GM21360 (cell line): ENCODE data around the gene KCNS1.
"Not testable (repeated sequence)": the region's sequence is repeated elsewhere in the genome, so short reads cannot be mapped to it uniquely, and the experiment has no call there.

ENCODE experiments used
- ATAC-seq: cut with Tn5 transposase; IDR thresholded peaks from one replicate; pipeline ENCODE4 v1.9.1; 2021; ENCODE audit warnings: mild to moderate bottlenecking, moderate library complexity; ENCODE audit not compliant: unreplicated experiment

Gene KCNS1

DNA sequence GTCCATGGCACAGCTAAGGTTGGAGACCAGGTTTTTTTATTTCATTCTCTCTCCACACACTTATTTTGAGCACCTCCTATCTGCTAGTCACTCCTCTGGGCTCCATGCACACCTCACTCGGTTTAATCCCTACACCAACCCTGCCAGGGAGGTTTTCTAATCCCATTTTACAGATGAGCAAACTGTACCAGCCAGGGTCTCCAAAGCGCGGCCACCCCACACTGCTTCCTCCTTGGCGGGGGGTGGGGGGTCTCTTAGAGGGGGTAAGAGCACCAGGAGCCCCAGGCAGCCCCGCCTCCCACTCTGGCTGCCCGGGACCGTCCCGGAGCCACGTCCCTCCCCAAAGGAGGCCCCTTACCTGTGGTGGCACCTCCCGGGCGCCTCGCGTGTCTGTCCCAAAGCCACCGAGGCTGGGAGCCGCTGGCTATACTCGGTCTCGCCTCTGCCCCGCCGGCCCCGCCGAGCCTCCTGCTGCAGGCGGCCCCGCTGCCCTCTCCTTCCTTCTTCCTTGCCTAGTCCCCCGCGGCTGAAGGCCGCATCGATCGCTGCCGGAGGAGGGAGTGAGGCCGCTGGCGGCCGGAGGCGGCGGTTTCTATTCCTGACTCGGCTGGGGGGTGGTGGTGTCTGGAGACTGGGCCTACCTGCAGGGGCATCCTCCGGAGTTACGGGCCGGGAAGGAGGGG lies at the start of gene KCNS1:
TSS of gene KCNS1 (minus strand) at position 565 of the 683 bp plus-strand sequence. CDS start 1,891 bp downstream, outside the sequence.
- ATAC-seq = no peak

DNA sequence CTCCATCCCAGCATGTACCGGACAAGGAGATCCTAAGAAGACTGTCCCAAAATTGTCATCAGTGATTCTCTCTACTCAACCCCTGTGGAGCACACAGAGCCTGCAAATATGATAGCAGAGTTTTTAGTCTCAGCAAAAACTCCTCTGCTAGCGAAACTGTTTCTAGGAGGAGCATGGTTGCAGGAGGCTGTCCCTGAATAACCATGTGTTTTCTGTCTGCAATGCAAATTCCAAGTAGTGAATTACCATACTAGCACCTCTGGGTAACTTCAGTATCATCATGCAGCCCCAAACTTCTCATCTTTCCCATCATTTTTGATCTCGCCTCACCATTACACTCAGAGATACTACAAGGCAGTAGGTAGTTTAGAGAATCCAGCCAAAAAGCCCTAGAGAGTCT lies 48.1 kb upstream of the KCNS1 start:
- no peak for ATAC-seq

GRCh38 chr20:45140836-45141235 lies 39.9 kb upstream of the KCNS1 start:
- no peak for ATAC-seq

DNA sequence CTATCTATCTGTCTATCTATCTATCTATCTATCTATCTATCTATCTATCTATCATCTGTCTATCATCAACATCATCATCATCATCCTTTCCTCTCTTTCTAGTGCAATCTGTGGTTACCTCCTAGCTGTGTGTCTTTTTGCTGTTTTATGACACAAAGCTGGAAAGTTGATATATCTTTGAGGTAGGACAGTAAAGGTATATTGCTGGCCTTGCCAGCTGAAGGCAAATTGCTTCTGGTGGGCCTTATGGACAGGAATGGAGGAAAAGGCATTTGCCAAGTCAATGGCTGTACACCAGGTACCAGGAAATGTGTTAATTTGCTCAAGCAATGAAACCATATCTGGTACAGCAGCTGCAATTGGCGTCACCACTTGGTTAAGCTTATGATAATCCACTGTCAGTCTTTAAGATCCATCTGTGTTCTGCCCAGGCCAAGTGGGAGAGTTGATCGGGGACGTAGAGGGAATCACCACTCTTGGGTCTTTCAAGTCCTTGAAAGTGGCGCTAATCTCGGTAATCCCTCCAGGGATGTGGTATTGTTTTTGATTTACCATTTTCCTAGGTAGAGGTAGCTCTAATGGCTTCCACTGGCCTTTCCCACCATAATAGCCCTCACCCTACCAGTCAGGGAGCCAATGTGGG lies 38.9 kb upstream of the KCNS1 start:
- not testable (repeated sequence) for ATAC-seq

DNA sequence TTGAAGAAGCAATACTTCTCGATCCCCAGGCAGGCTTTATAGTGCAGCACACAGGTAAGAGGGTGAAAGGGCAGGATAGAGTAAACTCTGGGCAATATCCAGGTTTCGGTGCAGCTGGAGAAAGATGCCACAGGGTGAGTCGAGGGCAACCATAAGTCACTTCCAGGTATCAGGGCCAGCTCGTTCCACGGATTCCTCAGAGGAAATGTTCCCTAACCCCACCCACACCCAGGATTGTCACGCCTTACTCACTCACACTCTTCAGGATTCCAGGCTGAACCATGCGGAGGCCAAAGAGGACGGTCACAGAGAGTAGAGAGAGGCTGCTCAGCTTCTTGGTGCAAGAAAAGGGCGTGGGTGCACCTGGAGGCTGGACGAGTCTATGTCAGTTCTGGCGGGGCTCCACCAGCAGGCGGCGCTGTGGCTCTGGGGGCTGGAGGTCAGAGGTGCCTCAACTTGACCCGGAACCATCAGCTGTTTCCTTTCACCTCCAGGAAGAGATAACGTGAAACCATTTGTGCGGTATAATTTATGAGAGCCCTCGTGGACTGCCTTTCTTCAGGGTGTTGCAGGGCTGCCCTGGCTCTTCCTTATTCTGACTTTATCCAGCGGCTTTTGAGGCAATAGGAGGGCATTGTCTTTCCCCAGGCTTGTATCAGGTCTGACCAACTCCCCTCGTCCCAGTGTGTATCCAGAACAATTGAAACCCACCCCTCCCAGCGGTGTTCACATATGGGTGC lies 37.8 kb upstream of the KCNS1 start:
- no peak for ATAC-seq

GRCh38 chr20:45136911-45137310 lies 36.0 kb upstream of the KCNS1 start:
- no peak for ATAC-seq

DNA sequence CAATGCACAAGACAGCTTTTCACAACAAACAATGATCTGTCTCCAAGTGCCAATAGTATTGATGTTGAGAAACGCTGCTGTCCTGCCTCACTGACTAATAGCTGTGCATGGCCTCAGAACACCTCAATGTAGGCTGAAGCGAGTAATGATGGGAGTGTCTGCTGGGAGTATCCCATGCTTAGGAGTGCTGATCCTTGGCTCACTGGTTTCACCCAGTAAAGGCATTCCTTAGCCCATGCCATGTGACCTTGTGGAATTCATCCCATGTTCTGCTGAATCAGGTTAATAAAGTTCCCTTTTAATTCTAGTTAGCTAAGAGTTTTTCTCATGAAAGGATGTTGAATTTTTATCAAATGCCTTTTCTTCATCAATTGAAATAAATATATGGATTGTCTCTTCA lies 27.2 kb upstream of the KCNS1 start:
- ATAC-seq = no peak

DNA sequence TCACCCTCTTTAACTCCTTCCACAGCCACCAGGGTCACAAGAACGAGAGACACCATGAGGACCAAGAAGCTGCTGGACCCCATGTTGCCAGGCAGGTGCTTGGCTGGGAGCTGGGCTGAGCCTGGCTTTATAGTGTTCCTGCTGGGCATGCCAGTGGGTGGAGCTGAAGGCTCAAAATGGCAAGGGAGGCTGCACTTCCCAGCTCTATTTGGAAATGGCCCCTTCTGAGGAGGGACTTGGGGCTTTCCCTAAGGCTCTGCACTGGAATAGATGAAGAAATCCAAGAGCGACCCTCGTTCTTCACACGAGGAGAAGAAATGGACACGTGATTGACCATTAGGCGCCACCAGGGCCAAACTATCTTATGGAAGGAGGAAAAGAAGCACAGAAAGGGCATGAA lies 23.4 kb upstream of the KCNS1 start, which contains the start of gene WFDC12:
TSS of gene WFDC12 (minus strand) at position 101 of the 400 bp plus-strand sequence. CDS start at position 83, 18 bp downstream.
- no peak for ATAC-seq

DNA sequence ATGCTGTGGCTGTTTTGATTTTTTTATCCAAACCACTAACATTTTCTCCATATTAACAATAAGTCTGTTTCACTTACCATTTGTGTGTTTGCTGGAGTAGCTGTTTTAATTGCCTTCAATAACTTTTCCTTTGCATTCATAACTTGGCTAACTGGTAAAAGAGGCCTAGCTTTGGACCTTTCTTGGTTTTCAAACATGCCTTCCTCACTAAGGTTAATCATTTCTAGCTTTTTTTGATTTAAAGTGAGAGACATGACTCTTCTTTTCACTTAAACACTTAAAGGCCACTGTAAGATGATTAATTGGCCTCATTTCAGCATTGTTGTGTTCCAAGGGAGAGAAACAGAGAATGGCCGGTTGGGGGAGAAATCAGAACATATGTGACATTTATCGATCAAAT lies 20.5 kb upstream of the KCNS1 start:
- ATAC-seq = no peak

DNA sequence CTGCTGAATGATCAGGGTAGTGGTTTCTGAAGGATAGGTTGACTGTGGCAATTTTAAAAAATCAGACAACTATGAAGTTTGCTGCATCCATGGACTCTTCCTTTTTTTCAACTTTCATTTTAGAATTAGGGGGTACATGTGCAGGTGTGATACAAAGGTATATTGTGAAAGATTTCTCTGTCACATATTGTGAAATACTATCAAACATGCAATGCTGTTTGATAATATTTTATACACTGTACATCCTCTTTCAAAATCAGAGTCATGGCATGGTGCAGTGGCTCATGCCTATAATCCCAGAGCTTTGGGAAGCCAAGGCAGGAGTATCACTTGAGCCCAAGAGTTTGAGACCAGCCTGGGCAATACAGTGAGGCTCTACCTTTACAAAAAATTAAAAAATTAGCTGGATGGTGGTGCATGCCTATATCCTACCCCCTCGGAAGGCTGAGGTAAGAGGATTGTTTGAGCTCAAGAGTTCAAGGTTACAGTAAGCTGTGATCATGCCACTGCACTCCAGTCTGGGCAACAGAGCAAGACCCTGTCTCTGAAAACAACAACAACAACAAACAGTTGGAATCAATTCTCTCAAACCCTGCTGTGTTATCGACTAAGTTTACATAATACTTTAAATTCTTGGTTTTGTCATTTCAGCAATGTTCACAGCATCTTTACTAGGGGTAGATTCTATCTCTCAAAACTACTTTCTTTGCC lies 18.8 kb upstream of the KCNS1 start:
- no peak for ATAC-seq

DNA sequence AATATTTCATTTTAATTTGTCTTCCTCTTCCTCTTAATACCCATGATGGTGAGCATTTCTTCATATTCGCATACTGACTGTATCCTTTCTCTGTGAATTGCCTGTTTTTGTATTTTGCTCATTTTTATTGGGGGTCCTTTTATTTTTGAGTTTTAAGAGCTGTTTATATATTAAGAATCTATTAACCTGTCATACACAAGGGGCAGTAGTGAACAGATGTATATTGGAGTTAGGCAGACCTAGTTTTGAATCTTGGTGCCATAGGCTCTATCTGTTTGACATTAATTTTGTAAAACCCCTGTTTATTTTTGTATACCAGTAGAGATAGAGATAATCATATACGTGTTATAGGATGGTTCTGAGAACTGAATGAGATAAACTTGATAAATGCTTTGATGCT lies 17.1 kb upstream of the KCNS1 start:
- ATAC-seq = no peak

DNA sequence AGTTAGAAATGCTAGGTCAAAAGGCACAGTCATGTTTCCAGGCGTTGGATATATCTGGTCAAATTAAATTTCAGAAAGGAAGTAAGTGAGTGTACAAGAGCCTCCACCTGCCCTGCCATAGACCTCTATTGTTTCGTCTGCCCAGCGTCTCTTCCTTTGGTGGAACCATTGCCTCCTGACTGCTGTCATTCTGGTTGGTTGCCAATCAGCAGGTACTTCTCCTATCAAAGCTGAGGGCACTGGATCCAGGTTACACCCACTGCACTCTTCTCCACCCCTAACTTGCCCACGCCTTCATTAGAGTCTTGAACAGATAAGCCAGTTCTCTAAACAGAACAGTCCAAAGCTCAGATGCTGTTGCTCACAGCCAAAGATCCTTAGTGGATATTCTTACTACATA lies 16.7 kb upstream of the KCNS1 start:
- no peak for ATAC-seq

- ATAC-seq = no peak
Observed at GRCh38 chr20:45115829-45116228, 14.9 kb upstream of the KCNS1 start.

DNA sequence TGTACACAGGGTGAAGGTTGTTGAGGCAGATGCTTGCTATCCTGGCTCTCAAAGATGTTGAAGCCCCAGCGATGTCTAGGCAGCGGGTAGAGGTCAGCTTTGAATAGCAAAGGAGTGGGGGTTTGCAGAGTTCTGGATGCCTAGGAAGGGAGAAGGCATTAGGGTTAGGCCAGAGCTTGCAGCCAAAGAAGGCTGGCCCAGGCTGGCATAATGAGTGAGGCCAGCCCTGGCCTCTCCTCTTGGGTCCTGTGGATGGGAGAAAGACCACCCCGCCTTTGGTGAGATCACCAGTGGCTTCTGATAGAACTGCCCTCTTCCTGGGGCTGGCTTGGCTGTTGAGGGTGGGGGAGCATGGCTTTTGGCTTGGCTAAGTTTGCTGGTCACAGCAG lies 14.5 kb upstream of the KCNS1 start:
- no peak for ATAC-seq

DNA sequence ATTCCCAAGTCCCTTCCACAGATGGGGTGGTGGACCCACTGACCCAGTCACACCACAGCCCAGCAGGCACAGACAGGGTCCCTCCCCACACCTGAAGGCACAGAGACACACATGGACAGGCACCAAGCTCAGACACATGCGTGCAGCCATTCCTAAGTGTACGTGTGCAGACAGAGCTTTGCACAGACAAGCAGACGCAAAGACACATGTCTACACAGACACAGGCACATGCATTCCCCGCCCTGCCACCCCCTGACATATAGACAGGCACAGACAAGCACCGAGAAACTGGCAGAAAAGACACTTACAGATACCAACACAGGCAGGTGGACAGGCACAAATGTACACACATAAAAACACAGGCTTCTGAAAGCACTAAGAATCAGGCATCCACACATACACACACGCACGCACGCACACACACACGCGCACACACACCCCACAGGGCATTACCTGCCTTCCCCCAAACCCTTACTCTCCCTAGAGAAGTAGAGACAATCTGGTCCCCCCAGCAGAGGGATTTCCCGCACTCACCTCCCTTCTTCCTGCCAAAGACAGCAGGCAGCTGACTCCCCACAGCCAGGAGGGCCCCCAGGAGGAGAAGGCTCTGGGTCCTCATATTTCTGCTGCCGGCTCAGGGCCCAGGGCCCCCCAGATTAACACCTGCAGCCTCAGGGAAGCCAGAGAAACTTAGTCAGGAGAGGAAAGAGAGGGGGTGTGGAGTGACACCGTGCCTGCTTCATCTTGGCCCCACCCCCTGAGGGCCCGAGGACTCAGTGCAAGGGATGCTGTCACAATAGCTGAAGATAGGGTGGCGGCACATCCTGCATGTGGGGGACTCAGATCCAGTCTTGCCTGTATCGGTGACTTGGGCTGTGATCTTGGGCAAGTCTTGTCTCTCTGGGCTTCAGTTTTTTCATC lies 13.8 kb upstream of the KCNS1 start, which contains the start of gene WFDC5:
TSS of gene WFDC5 (minus strand) at position 710 of the 921 bp plus-strand sequence. CDS start at position 619, 91 bp downstream.
- no peak for ATAC-seq

DNA sequence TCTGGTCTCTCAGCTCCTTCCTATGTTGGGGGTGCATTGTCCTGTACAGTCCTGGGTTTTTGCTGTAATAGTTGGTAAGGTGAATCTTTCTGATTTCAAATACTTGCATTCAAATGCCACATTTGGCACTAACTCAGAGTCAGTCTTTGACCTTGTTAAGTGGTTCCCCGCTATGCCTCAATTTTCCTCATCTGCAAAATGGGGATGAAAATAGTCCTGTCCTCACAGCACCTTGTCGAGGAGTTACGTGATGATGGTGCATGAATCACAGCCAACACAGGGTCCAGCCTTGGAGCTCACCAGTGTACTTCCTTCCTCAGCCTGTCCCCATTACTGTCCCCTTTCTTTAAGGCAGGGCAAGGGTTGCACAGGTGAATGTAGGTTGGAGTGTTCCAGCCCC lies 12.9 kb upstream of the KCNS1 start:
- no peak for ATAC-seq

- ATAC-seq = no peak
Observed at GRCh38 chr20:45112754-45113153, 11.8 kb upstream of the KCNS1 start.

DNA sequence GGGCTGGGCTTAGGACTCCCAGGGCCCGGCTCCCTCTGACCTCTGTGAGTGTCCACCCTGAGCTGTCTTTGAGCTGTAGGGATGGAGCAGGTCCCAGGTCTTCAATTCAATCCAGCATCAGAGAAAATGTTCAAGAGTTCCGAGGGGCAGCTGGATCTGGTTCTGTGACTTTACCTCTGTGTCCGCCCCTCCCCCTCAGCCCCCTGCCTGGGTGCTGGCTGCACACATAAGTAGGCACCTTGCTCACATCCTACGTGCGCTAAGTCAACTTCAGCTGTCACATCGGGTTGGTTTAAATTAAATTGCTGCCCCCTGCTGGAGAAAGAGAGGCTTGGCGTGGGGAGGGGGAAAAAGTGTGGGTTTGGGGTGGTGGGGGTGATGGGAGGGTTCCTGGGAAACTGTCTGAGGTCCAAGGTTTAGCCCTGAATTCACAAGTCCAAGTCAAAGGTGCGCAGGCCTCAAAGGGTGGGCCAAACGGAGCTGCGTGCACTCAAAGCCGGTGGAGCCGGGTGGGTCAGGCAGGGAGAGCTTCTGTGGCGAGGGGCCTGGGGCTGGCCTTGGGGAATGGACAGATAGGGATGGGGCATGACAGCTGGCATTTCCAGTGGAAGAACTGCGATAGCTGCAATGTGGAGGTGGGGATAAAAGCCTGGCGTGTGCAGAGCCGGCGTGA lies 11.0 kb upstream of the KCNS1 start:
- ATAC-seq = no peak

DNA sequence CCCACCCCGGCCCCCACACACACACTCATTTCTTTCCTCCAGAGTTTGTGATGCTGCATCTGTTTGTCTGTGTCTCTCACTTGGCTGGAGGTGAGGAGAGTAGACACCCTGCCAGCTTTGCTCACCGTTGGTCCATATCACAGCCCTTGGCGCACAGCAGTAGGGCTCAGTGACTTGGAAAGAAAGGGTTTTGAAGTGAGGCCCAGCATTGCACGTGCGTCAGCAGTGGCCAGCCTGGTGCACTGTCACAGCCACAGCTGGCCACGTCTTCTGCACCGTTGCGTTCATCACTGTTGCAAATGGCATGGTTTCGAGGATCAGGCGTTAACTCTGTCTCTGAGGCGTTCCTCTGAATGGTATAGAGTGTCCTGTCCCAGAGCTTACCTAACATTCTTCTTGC lies 10.4 kb upstream of the KCNS1 start:
- ATAC-seq = no peak

DNA sequence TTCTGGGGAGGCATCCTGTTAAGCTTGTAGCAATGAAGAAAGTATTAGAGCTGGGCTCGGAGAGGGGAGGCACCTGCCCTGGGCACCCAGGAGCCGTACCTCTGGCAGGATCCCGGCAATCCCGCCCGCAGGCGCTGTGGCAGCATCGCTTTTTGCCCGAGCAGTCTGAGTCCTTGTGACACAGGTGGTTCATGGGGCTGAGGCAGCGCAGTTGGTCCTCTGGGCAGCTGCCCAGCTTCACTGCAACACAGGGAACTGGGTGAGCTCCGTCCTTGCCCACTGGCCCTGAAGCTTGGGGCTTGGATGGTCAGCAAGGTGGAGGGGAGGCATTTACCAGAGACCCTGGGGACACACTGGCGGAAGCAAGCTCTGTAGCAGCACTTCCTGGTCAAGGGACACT lies 9.4 kb upstream of the KCNS1 start:
- ATAC-seq = no peak
